Choroid plexus epithelial cell (primary cell): ENCODE data around the gene PDE8B.

Experiments used
- DNase-seq: peaks from one replicate; pipeline ENCODE4 v3.0.0-alpha.2; 2010; ENCODE audit warnings: low read depth
- H3K4me3 ChIP-seq: 2 replicates; pipeline ENCODE4 v1.5.1; 2011; ENCODE audit warnings: low read depth, mild to moderate bottlenecking, control low read depth, low read length, moderate library complexity
- CTCF ChIP-seq: conservative IDR thresholded peaks from 2 replicates; pipeline ENCODE4 v1.5.1; 2011; ENCODE audit warnings: low read depth, mild to moderate bottlenecking, control low read depth, inconsistent platforms, low read length, moderate library complexity

The PDE8B gene

GRCh38 chr5:77170196-77170890, 40.1 kb upstream of the PDE8B start:
- no peak for DNase-seq
- no peak overlapping the region for H3K4me3 ChIP-seq
- TF ChIP-seq CTCF, result no peak

- DNase-seq, result no peak
Measured at GRCh38 chr5:77171141-77171910, 39.2 kb upstream of the PDE8B start.

GRCh38 chr5:77172713-77173328, 37.7 kb upstream of the PDE8B start:
- peak; percentile 46 for DNase-seq
- TF ChIP-seq CTCF, result no peak

More at GRCh38 chr5:77171141-77171910, 39.2 kb upstream of the PDE8B start:
- no peak overlapping the region for H3K4me3 ChIP-seq
- TF ChIP-seq CTCF, result no peak

GRCh38 chr5:77174526-77174925, 36.0 kb upstream of the PDE8B start:
- no peak for DNase-seq

More at GRCh38 chr5:77172713-77173328, 37.7 kb upstream of the PDE8B start:
- no peak overlapping the region for H3K4me3 ChIP-seq

GRCh38 chr5:77175231-77175630, 35.2 kb upstream of the PDE8B start:
- no peak for TF ChIP-seq CTCF
- H3K4me3 ChIP-seq, result no peak overlapping the region
- no peak for DNase-seq

More at GRCh38 chr5:77174526-77174925, 36.0 kb upstream of the PDE8B start:
- TF ChIP-seq CTCF, result no peak
- H3K4me3 ChIP-seq, result no peak overlapping the region

- no peak for TF ChIP-seq CTCF
- no peak for DNase-seq
- no peak overlapping the region for H3K4me3 ChIP-seq
Measured at GRCh38 chr5:77176429-77176828, 34.1 kb upstream of the PDE8B start.
